NK-92 (cell line): Measurements from ENCODE around the gene RAI1.

Experiments
- DNase-seq: peaks from one replicate; lab custom pipeline; 2025; ENCODE audit not compliant: unreplicated experiment; lab: John Stamatoyannopoulos, UW

The RAI1 gene

GRCh38 chr17:17714879-17715278 is 33.6 kb downstream of the RAI1 start:
- no peak for DNase-seq

DNA sequence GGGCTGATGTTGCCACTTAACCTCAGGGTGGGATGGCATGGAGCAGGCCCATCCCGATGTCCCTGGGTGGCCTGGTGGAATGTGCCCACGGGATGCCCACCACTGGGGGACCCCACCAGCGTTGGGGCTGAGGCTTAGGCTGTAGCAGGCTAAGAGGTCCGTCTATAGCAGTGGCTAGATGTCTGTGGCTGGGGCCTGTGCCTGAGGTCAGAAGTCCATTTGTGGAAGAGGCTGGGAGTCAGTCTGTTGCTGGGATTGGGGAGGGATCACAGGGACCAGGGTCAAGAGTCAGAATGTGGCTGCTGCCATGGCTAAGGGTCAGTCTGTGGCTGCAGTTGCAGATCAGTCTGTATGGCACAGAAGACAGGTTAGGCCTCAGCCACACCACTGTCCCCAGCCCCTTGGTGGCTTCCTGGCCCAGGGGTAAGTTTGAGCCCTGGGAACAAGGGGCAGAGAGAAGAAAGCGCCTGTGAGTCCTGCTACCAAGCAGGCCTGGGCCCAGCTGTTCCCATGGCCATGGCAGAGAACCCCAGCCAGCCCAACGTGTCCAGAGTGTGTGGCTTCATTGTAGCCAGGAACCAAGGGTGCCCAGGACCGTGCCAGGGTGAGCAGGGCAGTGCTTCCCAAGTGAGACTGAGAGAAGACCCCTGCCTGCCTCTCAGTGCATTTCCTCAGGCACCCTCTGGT is 35.7 kb downstream of the RAI1 start:
- DNase-seq = no peak

DNA sequence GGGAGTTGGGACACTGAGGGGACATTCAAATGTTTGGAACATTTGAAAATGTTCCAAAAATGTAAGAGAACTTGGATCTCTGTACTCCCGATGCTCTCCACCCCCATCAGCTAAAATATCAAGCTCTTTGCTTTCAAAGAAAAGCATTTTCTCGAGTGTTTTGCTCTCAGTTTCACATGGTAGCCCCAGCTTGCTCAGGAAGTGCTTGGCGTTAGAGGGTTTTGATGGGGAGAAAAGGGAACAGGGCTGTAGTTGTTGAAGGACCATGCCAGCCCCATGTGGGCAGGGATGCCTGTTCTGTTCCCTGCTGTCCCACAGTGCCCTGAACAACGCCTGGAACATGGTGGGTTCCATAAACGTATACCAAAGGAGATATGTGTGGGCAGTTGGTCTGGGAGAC is 37.0 kb downstream of the RAI1 start:
- DNase-seq = no peak

DNA sequence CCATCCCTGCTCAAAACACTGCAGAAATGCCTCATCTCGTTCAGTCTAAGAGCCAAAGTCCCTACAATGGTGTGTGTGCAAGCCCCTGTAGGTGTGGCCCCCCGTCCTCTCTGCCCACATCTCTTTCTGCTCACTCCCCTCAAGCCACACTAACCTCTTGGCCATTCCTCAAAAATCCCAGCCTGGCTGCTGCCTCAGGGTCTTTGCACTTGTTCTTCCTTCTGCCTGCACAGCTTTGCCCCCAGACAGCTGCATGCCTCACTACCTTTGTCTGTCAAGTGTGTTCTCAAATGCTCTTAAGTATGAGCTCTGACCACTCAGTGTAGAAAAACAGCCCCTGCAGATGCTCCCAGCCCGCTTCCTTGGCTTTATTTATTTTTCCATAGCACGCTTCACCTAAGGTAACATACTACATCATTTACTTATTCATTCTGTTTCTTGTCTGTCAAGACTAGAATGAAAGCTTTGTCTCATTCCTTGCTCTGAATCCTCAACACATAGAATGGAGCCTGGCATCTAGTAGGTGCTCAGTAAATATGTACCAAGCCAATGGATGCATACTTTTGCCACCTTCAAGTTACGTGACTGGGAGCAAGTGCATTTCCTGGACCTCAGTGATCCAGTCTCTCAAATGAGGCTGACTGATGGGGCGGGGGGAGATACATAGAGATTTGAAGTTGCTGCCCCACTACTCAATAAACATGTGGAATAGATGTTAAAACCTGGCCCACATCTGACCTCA is 38.1 kb downstream of the RAI1 start:
- DNase-seq = no peak

DNA sequence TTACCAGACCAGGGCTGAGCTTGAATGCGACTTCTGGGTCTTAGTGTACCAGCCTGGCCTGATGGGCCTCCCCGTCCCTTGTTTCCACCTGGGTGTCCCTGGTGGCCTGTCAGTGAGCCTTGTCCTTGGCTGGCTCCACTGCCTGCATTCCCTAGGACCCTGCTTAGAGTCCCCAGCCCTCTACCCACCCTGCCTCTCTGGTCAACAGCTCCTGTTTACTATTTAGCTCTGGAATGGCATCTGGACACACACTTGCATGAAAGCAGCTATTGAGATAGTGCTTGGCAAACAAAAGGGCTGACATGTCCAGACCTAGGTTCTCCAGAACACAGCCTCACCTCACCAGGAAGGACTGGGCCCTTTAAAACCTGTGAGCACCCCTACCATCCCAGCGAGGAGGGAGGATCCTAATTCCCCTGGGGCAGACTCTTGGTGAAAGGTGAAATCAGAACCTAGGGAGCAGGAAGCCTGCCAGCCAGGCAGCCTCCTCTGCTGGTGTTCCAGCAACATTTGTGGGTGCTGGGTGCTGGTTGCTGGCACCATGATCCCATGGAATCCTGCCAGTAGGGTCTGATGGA is 38.8 kb downstream of the RAI1 start:
- no peak for DNase-seq

- no peak for DNase-seq
Measured at GRCh38 chr17:17721140-17721668, 39.9 kb downstream of the RAI1 start.

GRCh38 chr17:17722081-17722905 is 41.0 kb downstream of the RAI1 start:
- DNase-seq = no peak

- DNase-seq = no peak
Measured at GRCh38 chr17:17722906-17723353, 41.7 kb downstream of the RAI1 start.

- no peak for DNase-seq
Measured at GRCh38 chr17:17723354-17724261, 42.4 kb downstream of the RAI1 start.

DNA sequence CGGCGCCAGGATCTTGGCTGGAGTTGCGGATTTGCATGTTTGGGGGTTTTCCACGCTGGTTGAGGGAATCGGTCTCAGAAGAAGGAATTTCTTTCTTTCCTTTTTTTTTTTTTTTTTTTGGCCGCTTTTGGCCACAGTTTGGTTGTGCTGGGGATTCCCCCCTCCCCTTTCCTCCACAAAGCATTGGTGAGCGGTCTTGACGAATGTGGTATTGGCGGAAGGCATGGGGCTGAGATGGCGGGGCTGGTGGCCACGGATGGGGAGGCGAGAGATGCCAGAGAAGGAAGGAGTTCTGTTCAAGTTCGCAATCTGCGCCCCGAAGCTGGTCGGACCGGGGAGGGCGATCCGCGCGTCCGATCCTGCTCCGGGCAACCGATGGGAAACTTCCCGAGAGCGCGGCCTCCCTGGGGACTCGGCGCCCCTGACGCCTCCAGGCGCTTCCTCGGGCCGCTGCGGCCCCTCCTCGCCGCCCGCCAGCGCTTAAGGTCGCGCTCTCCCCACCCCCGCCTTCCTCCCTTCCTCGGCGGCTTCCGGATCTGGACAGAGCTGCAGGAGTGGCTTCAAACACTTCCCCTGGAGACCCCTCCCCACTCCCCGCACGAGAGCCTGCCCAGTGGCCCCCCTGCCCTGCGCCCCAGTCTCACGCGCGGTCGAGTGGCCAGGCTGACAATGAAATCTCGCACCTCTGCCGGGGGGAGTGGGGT is 43.2 kb downstream of the RAI1 start:
- no peak for DNase-seq

- DNase-seq = no peak
Measured at GRCh38 chr17:17725011-17725751, 43.9 kb downstream of the RAI1 start.

- no peak for DNase-seq
Measured at GRCh38 chr17:17725752-17726457, 44.6 kb downstream of the RAI1 start.

- no peak for DNase-seq
Measured at GRCh38 chr17:17726458-17727060, 45.3 kb downstream of the RAI1 start.

DNA sequence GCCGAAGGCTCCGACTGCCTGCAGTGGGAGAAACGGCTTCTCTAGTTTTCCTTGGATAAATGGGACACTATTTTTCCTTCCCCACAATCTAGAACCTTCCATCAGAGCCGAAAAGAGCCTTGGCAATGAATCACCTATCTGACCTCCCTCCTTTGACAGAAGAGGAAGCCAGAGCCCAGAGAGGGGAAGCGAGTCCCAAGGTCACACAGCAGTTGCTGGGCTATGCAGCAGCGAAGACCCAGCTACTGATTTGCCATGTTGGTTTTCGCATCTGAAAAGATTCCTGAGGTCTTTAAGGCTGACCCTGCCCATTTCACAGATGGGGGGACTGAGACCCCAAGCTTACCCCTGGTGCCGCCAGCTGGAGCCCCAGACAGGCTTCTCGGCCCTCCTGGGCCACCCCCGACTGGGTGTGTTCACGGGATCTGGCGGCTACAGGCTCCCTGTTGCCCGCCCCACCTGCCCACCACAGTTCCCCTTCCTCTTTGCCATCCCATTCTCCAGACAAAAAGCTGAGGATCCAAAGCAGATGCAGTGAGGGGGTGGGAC is 45.9 kb downstream of the RAI1 start:
- DNase-seq = no peak

DNA sequence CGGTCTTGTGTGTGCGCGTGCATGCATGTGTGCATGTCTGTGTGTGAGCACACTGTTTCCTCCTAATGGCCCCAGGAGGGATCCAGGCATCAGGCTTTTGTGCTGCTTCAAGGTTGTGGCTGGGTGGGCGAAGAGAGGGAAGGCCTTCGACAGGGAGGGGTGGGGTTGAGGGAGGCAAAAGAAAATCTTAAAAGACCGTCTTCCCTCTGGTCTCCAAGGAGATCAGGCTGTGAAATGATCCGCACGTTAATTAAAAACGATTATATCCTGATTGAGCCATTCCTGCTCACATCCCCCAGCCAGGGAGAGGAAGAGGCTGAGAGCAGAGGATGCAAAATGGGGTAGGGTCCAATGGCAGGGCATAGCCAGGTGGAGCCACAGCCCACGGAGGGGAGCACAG is 46.9 kb downstream of the RAI1 start:
- no peak for DNase-seq

- DNase-seq = no peak
Measured at GRCh38 chr17:17728550-17729251, 47.4 kb downstream of the RAI1 start.
